ENCODE data around the gene ANXA3.

GRCh38 chr4:78553043-78553396, 1.4 kb downstream of the ANXA3 start:
- no peak for TF ChIP-seq CTCF (conservative IDR thresholded peaks at IDR 0.05; ENCODE audit: low read depth, low read length)
- no peak for TF ChIP-seq EZH2 (IDR thresholded peaks at IDR 0.05; ENCODE audit: borderline replicate concordance, low read depth, low read length, poor library complexity, severe bottlenecking)

All from A673 (cell line).